A673 (cell line): ENCODE measurements around the gene CREB3L1. TPM values are rescaled to one million over a fixed set of nuclear protein-coding genes. Genes with fewer than 3 reads are reported as not detected.

Source experiments
- BruUV-seq: library from RNA; stranded (reverse); fragments of 400-500 nt; replicated peaks from 2 replicates; lab custom pipeline; 2021; lab: Mats Ljungman, UMichigan
- CTCF ChIA-PET: fragments of 300-600 bp; sonication (Branson Sonifier 250); formaldehyde crosslinking; loops from one replicate; lab custom pipeline; 2022; ENCODE audit warnings: antibody characterized with exemption; lab: Charles Lee
- POLR2A ChIA-PET: fragments of 300-600 bp; sonication (Branson Sonifier 250); formaldehyde crosslinking; loops from one replicate; lab custom pipeline; 2022; ENCODE audit warnings: antibody characterized with exemption; ENCODE audit not compliant: low non-redundant PET; lab: Charles Lee
- DNase-seq: peaks from one replicate; pipeline ENCODE4 v3.0.0-alpha.2; 2015; ENCODE audit warnings: low spot score
- H3K27ac ChIP-seq: fragments of 200-600 bp; sonication (generic); 2 replicates; pipeline ENCODE4 v1.5.1; 2016; ENCODE audit warnings: mixed run types, low read depth, mild to moderate bottlenecking, mixed read lengths, antibody characterized with exemption, low read length; ENCODE audit not compliant: poor library complexity, severe bottlenecking
- H3K27me3 ChIP-seq: fragments of 200-600 bp; sonication (generic); replicated peaks from 2 replicates; pipeline ENCODE4 v1.6.1; 2017; ENCODE audit warnings: mixed run types, low read depth, mild to moderate bottlenecking, mixed read lengths, antibody characterized with exemption, low read length; ENCODE audit not compliant: insufficient read depth, poor library complexity
- H3K36me3 ChIP-seq: fragments of 200-600 bp; sonication (generic); 2 replicates; pipeline ENCODE4 v1.6.1; 2016; ENCODE audit warnings: mixed run types, mild to moderate bottlenecking, mixed read lengths, antibody characterized with exemption, low read length; ENCODE audit not compliant: insufficient read depth, poor library complexity, severe bottlenecking
- H3K4me1 ChIP-seq: fragments of 200-600 bp; sonication (generic); 2 replicates; pipeline ENCODE4 v1.6.1; 2017; ENCODE audit warnings: mixed run types, mild to moderate bottlenecking, mixed read lengths, antibody characterized with exemption, low read length; ENCODE audit not compliant: insufficient read depth, poor library complexity, severe bottlenecking
- H3K4me3 ChIP-seq: fragments of 200-600 bp; sonication (generic); 2 replicates; pipeline ENCODE4 v1.5.1; 2016; ENCODE audit warnings: low read depth, mixed run types, mild to moderate bottlenecking, mixed read lengths, low read length; ENCODE audit not compliant: poor library complexity, severe bottlenecking
- H3K9me3 ChIP-seq: fragments of 200-600 bp; sonication (generic); 2 replicates; pipeline ENCODE4 v1.6.1; 2016; ENCODE audit warnings: mixed run types, low read depth, mild to moderate bottlenecking, mixed read lengths, antibody characterized with exemption, low read length; ENCODE audit not compliant: poor library complexity, severe bottlenecking
- CTCF ChIP-seq: fragments of 300-800, 200-600 bp; sonication (generic); conservative IDR thresholded peaks from 2 replicates; pipeline ENCODE4 v1.5.1; 2017; ENCODE audit warnings: low read depth, mild to moderate bottlenecking, antibody characterized with exemption, low read length, moderate library complexity, mixed read lengths
- EZH2 ChIP-seq: fragments of 200-600 bp; sonication (generic); IDR thresholded peaks from 2 replicates; pipeline ENCODE4 v1.6.1; 2017; ENCODE audit warnings: borderline replicate concordance, low read depth, mild to moderate bottlenecking, mixed read lengths, antibody characterized with exemption, low read length; ENCODE audit not compliant: poor library complexity, severe bottlenecking
- intact Hi-C: fragments of 100-400 bp; cut with micrococcal nuclease; formaldehyde crosslinking; loops from one replicate; pipeline ENCODE4 v1.10.0; 2022; ENCODE audit not compliant: unreplicated experiment
- total RNA-seq: library from RNA; stranded (reverse); gene quantifications from 2 replicates; pipeline ENCODE4 v1.2.3, GENCODE V29; 2021

The CREB3L1 gene
- total RNA-seq, 1 experiment from 2014 or later, result 3.5 TPM

GRCh38 chr11:46327829-46328228 lies 50.4 kb downstream of the CREB3L1 start:
- BruUV-seq, result no TSS peak
- CTCF ChIA-PET, result interaction anchor here (0.6 kb wide), 1 partner anchor 85 kb away, joined by 3 read pairs; no protein-coding TSS in a partner anchor
- H3K36me3 ChIP-seq, result no peaks in the 10 kb centered on the region
- no peak overlapping the region for H3K27ac ChIP-seq
- no peaks in the 10 kb centered on the region for H3K9me3 ChIP-seq
- intact Hi-C loops, result no loop called here
- DNase-seq, result no peak
- peaks cover 4% of the 10 kb centered on the region for H3K27me3 ChIP-seq
- peaks cover 23% of the 10 kb centered on the region for H3K4me1 ChIP-seq
- no peak for TF ChIP-seq EZH2
- TF ChIP-seq CTCF, result no peak
- H3K4me3 ChIP-seq, result no peak overlapping the region
- POLR2A ChIA-PET, result no interaction called here

GRCh38 chr11:46330154-46330553 lies 52.7 kb downstream of the CREB3L1 start:
- intact Hi-C loops, result loop anchor here (5.0 kb wide), 1 partner anchor 48 kb away; no protein-coding TSS in a partner anchor
- TF ChIP-seq EZH2 (no peak), CTCF (no peak)
- POLR2A ChIA-PET, result interaction anchor here (1.6 kb wide), 1 partner anchor 87 kb away, joined by 5 read pairs; no protein-coding TSS in a partner anchor
- Histone ChIP-seq H3K4me1 (peaks cover 28% of the 10 kb centered on the region), H3K36me3 (no peaks in the 10 kb centered on the region), H3K4me3 (no peak overlapping the region), H3K27ac (no peak overlapping the region), H3K27me3 (peaks cover 14% of the 10 kb centered on the region), H3K9me3 (no peaks in the 10 kb centered on the region)
- CTCF ChIA-PET, result interaction anchor here (0.5 to 1.3 kb wide), 5 partner anchors 15 to 40 kb away, joined by 3 to 5 read pairs (median 4); partner anchors contain the start of gene DGKZ
- no TSS peak for BruUV-seq
- DNase-seq, result no peak

- TF ChIP-seq CTCF (no peak), EZH2 (no peak)
- Histone ChIP-seq H3K4me3 (no peak overlapping the region), H3K36me3 (no peaks in the 10 kb centered on the region), H3K27ac (no peak overlapping the region), H3K9me3 (no peaks in the 10 kb centered on the region), H3K4me1 (peaks cover 33% of the 10 kb centered on the region), H3K27me3 (peaks cover 14% of the 10 kb centered on the region)
- no TSS peak for BruUV-seq
- POLR2A ChIA-PET, result interaction anchor here (0.6 to 1.6 kb wide), 2 partner anchors 10 to 87 kb away, joined by 3 to 5 read pairs; no protein-coding TSS in a partner anchor
- intact Hi-C loops, result loop anchor here (5.0 kb wide), 1 partner anchor 48 kb away; no protein-coding TSS in a partner anchor
- CTCF ChIA-PET, result interaction anchor here (0.5 to 1.3 kb wide), 7 partner anchors 16 to 121 kb away, joined by 3 to 5 read pairs (median 5); partner anchors contain the start of genes CHRM4 and DGKZ
- DNase-seq, result peak; percentile 67
These were observed 53.3 kb downstream of the CREB3L1 start for GRCh38 chr11:46330563-46331281.
